ENCODE results near the gene SSX4B. TPM values are rescaled to one million over a fixed set of nuclear protein-coding genes. Genes with fewer than 3 reads are reported as not detected.

SSX4B gene
- polyA plus RNA-seq, 1 of the 3 experiments (the other 2 are of a cell fraction), result not detected

GRCh38 chrX:48451708-48452107, 39.9 kb upstream of the SSX4B start:
- CTCF ChIA-PET, result no interaction called here

GRCh38 chrX:48450076-48450475, 38.3 kb upstream of the SSX4B start:
- Histone ChIP-seq H3K9me3 (no peaks in the 10 kb centered on the region), H3K9ac (no peak overlapping the region), H3F3A (replicated peaks; ENCODE audit: insufficient read depth) (no peaks in the 10 kb centered on the region), H2AFZ (ENCODE audit: low read depth) (no peak overlapping the region), H3K36me3 (replicated peaks in 1 of 2; ENCODE audit: control insufficient read depth in 1 of 2, insufficient read depth in 2 of 2, low read length in 1 of 2) (no peaks in the 10 kb centered on the region), H3K9me2 (no peaks in the 10 kb centered on the region), H3K4me2 (no peak overlapping the region), H3K27ac (ENCODE audit: low read depth in 2 of 2, low read length in 1 of 2) (no peak overlapping the region), H3K79me2 (ENCODE audit: insufficient read depth) (no peaks in the 10 kb centered on the region), H3K27me3 (ENCODE audit: insufficient read depth) (peaks cover 23% of the 10 kb centered on the region; the same call in 1 of the 2 replicates), H3K4me3 (ENCODE audit: low read depth in 2 of 2, low read length in 1 of 2) (no peak overlapping the region), H3K4me1 (ENCODE audit: control insufficient read depth in 1 of 2, insufficient read depth in 2 of 2, low read depth in 1 of 2, low read length in 1 of 2) (no peaks in the 10 kb centered on the region), H4K20me1 (ENCODE audit: insufficient read depth) (no peaks in the 10 kb centered on the region)
- no peak for DNase-seq
- CTCF ChIA-PET, result no interaction called here
- POLR2A ChIA-PET, result no interaction called here
- no peak for TF ChIP-seq JUND (IDR thresholded peaks at IDR 0.05)
- no peak for TF ChIP-seq POLR2AphosphoS5 (IDR thresholded peaks at IDR 0.05; ENCODE audit: low read depth, low read length)
- TF ChIP-seq FOXJ3 (CRISPR knock-in tag; IDR thresholded peaks at IDR 0.05), result no peak
- TF ChIP-seq, protein P1, sequence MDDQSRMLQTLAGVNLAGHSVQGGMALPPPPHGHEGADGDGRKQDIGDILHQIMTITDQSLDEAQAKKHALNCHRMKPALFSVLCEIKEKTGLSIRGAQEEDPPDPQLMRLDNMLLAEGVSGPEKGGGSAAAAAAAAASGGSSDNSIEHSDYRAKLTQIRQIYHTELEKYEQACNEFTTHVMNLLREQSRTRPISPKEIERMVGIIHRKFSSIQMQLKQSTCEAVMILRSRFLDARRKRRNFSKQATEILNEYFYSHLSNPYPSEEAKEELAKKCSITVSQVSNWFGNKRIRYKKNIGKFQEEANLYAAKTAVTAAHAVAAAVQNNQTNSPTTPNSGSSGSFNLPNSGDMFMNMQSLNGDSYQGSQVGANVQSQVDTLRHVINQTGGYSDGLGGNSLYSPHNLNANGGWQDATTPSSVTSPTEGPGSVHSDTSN (IDR thresholded peaks at IDR 0.05), result no peak
- TF ChIP-seq MEF2A (IDR thresholded peaks at IDR 0.05; ENCODE audit: borderline replicate concordance, low read depth), result no peak
- no peak for TF ChIP-seq EP300 (IDR thresholded peaks at IDR 0.05; ENCODE audit: borderline replicate concordance in 1 of 2, low read depth in 1 of 2, low read length in 1 of 2)
- no peak for TF ChIP-seq MXI1 (IDR thresholded peaks at IDR 0.05; ENCODE audit: low read depth, low read length)
- no peak for TF ChIP-seq USF1 (IDR thresholded peaks at IDR 0.05; ENCODE audit: borderline replicate concordance, low read depth)
- no peak for TF ChIP-seq FOSL2 (IDR thresholded peaks at IDR 0.05; ENCODE audit: borderline replicate concordance, low read depth)
- TF ChIP-seq NFIC (IDR thresholded peaks at IDR 0.05; ENCODE audit: borderline replicate concordance), result no peak
- TF ChIP-seq, protein P2, sequence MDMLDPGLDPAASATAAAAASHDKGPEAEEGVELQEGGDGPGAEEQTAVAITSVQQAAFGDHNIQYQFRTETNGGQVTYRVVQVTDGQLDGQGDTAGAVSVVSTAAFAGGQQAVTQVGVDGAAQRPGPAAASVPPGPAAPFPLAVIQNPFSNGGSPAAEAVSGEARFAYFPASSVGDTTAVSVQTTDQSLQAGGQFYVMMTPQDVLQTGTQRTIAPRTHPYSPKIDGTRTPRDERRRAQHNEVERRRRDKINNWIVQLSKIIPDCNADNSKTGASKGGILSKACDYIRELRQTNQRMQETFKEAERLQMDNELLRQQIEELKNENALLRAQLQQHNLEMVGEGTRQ (IDR thresholded peaks at IDR 0.05; ENCODE audit: borderline replicate concordance, low read depth, low read length), result no peak

More at GRCh38 chrX:48451708-48452107, 39.9 kb upstream of the SSX4B start:
- H3K4me1 ChIP-seq (ENCODE audit: control insufficient read depth in 1 of 2, insufficient read depth in 2 of 2, low read depth in 1 of 2, low read length in 1 of 2), result no peaks in the 10 kb centered on the region
- H3K9ac ChIP-seq, result no peak overlapping the region
- no peaks in the 10 kb centered on the region for H3F3A ChIP-seq (replicated peaks; ENCODE audit: insufficient read depth)
- H3K9me3 ChIP-seq, result no peaks in the 10 kb centered on the region
- H3K27ac ChIP-seq (ENCODE audit: low read depth in 2 of 2, low read length in 1 of 2), result no peak overlapping the region
- no peaks in the 10 kb centered on the region for H3K36me3 ChIP-seq (replicated peaks in 1 of 2; ENCODE audit: control insufficient read depth in 1 of 2, insufficient read depth in 2 of 2, low read length in 1 of 2)
- TF ChIP-seq FOSL2 (IDR thresholded peaks at IDR 0.05; ENCODE audit: borderline replicate concordance, low read depth), result no peak
- TF ChIP-seq CHD2 (IDR thresholded peaks at IDR 0.05; ENCODE audit: low read length, partially characterized antibody), result no peak
- TF ChIP-seq, protein P1 (IDR thresholded peaks at IDR 0.05), result no peak
- TF ChIP-seq, protein P3, sequence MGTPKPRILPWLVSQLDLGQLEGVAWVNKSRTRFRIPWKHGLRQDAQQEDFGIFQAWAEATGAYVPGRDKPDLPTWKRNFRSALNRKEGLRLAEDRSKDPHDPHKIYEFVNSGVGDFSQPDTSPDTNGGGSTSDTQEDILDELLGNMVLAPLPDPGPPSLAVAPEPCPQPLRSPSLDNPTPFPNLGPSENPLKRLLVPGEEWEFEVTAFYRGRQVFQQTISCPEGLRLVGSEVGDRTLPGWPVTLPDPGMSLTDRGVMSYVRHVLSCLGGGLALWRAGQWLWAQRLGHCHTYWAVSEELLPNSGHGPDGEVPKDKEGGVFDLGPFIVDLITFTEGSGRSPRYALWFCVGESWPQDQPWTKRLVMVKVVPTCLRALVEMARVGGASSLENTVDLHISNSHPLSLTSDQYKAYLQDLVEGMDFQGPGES (IDR thresholded peaks at IDR 0.05; ENCODE audit: low read depth, low read length), result no peak
- TF ChIP-seq TEAD4 (IDR thresholded peaks at IDR 0.05; ENCODE audit: borderline replicate concordance, insufficient read depth), result no peak
- TF ChIP-seq RAD21 (IDR thresholded peaks at IDR 0.05; ENCODE audit: low read length), result no peak
- TF ChIP-seq RFX5 (IDR thresholded peaks at IDR 0.05; ENCODE audit: low read length), result no peak
- TF ChIP-seq NFIC (IDR thresholded peaks at IDR 0.05; ENCODE audit: borderline replicate concordance), result no peak
- no peak for TF ChIP-seq YY1 (IDR thresholded peaks at IDR 0.05; ENCODE audit: low read depth)
- no peak for TF ChIP-seq RXRA (IDR thresholded peaks at IDR 0.05; ENCODE audit: borderline replicate concordance, low read depth)
- TF ChIP-seq, protein P4, sequence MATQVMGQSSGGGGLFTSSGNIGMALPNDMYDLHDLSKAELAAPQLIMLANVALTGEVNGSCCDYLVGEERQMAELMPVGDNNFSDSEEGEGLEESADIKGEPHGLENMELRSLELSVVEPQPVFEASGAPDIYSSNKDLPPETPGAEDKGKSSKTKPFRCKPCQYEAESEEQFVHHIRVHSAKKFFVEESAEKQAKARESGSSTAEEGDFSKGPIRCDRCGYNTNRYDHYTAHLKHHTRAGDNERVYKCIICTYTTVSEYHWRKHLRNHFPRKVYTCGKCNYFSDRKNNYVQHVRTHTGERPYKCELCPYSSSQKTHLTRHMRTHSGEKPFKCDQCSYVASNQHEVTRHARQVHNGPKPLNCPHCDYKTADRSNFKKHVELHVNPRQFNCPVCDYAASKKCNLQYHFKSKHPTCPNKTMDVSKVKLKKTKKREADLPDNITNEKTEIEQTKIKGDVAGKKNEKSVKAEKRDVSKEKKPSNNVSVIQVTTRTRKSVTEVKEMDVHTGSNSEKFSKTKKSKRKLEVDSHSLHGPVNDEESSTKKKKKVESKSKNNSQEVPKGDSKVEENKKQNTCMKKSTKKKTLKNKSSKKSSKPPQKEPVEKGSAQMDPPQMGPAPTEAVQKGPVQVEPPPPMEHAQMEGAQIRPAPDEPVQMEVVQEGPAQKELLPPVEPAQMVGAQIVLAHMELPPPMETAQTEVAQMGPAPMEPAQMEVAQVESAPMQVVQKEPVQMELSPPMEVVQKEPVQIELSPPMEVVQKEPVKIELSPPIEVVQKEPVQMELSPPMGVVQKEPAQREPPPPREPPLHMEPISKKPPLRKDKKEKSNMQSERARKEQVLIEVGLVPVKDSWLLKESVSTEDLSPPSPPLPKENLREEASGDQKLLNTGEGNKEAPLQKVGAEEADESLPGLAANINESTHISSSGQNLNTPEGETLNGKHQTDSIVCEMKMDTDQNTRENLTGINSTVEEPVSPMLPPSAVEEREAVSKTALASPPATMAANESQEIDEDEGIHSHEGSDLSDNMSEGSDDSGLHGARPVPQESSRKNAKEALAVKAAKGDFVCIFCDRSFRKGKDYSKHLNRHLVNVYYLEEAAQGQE (IDR thresholded peaks at IDR 0.05; ENCODE audit: low read depth, low read length), result no peak
- no peaks in the 10 kb centered on the region for H4K20me1 ChIP-seq (ENCODE audit: insufficient read depth)
- no peaks in the 10 kb centered on the region for H3K79me2 ChIP-seq (ENCODE audit: insufficient read depth)
- H3K4me2 ChIP-seq, result no peak overlapping the region
- H3K4me3 ChIP-seq (ENCODE audit: low read depth in 2 of 2, low read length in 1 of 2), result no peak overlapping the region
- no peak overlapping the region for H2AFZ ChIP-seq (ENCODE audit: low read depth)
- POLR2A ChIA-PET, result no interaction called here
- H3K27me3 ChIP-seq (ENCODE audit: insufficient read depth), result peaks cover 18% of the 10 kb centered on the region; the same call in 1 of the 2 replicates
- WGBS (ENCODE audit: low lambda C conversion rate), result 6% methylated on average over 4 of the region's 4 CpGs
- H3K9me2 ChIP-seq, result no peaks in the 10 kb centered on the region
- no peak for DNase-seq

All from SK-N-SH (cell line).